Activated CD4-positive, alpha-beta memory T cell treated with anti-CD3 and anti-CD28 coated beads, Interleukin-2, amount 10 ng/mL, durations not matched to agents 7 days and 5 days (primary cell): ENCODE data around the gene ZNF3. TPM values are rescaled to one million over a fixed set of nuclear protein-coding genes. Genes with fewer than 3 reads are reported as not detected.

ENCODE experiments used
- CTCF ChIA-PET: fragments of 350-600 bp; sonication (Branson Sonifier 250); formaldehyde crosslinking; loops from one replicate; lab custom pipeline; 2021; ENCODE audit warnings: antibody characterized with exemption, inconsistent platforms; lab: Charles Lee
- POLR2A ChIA-PET: fragments of 350-600 bp; sonication (Branson Sonifier 250); formaldehyde crosslinking; loops from one replicate; lab custom pipeline; 2021; ENCODE audit warnings: antibody characterized with exemption; lab: Charles Lee
- DNase-seq: peaks from one replicate; pipeline ENCODE4 v3.0.0-alpha.2; 2020
- H3K27ac Mint-ChIP-seq: one replicate; pipeline ENCODE4 v1.8.0; 2021; ENCODE audit warnings: mild to moderate bottlenecking, mixed read lengths
- H3K27me3 Mint-ChIP-seq: one replicate; pipeline ENCODE4 v1.8.0; 2021; ENCODE audit warnings: mixed read lengths
- H3K36me3 Mint-ChIP-seq: one replicate; pipeline ENCODE4 v1.8.0; 2021; ENCODE audit warnings: low read depth, mixed read lengths
- H3K4me1 Mint-ChIP-seq: one replicate; pipeline ENCODE4 v1.8.0; 2021; ENCODE audit warnings: mixed read lengths
- H3K4me3 Mint-ChIP-seq: one replicate; pipeline ENCODE4 v1.8.0; 2021; ENCODE audit warnings: mild to moderate bottlenecking, mixed read lengths
- H3K9me3 Mint-ChIP-seq: one replicate; pipeline ENCODE4 v1.8.0; 2021; ENCODE audit warnings: mixed read lengths
- total RNA-seq, 2 experiments: library from RNA; stranded (reverse); gene quantifications; one replicate each; pipeline ENCODE4 v1.2.3, GENCODE V29; 2021

The ZNF3 gene
- total RNA-seq, 2 experiments from 2014 or later = 21.1 to 22.1 TPM

DNA sequence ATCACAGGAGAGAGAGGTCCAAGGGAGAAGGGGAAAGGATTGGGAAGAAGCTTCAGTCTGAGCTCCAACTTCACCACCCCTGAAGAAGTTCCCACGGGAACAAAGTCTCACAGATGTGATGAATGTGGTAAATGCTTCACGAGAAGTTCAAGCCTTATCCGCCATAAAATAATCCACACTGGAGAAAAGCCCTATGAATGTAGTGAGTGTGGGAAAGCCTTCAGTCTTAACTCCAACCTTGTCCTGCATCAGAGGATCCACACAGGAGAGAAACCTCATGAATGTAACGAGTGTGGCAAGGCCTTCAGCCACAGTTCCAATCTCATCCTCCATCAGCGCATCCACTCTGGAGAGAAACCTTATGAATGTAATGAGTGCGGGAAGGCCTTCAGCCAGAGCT is 48.0 kb downstream of the ZNF3 start:
- Mint-ChIP-seq H3K4me1 (no peaks in the 10 kb centered on the region), H3K36me3 (peaks cover 69% of the 10 kb centered on the region), H3K4me3 (no peak overlapping the region), H3K27ac (no peak overlapping the region), H3K9me3 (no peaks in the 10 kb centered on the region), H3K27me3 (no peaks in the 10 kb centered on the region)
- ChIA-PET CTCF (no interaction called here), POLR2A (no interaction called here)
- no peak for DNase-seq

DNA sequence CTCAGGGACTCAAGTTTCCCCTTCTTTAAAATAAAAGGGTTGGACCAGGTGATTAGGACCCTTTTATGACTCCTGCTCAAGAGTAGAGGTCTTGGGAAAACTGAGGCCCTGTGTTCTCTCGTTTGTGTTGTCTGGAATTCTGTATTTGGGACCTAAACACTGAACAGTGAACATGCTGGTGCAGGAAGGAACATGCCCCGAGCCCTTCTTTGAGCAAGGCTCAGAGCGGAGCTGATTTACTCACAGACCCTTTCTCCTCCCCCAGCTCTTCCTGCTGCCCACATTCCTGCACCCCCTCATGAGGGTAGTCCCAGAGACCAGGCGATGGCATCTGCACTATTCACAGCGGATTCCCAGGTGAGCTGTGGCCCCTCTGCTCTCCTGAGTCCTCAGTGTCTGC is 51.9 kb downstream of the ZNF3 start:
- Mint-ChIP-seq H3K9me3 (no peaks in the 10 kb centered on the region), H3K36me3 (peaks cover 61% of the 10 kb centered on the region), H3K27me3 (no peaks in the 10 kb centered on the region), H3K4me1 (peaks cover 14% of the 10 kb centered on the region), H3K4me3 (no peak overlapping the region), H3K27ac (no peak overlapping the region)
- no peak for DNase-seq
- CTCF ChIA-PET = interaction anchor here (0.8 kb wide), 1 partner anchor 15 kb away, joined by 3 read pairs; the partner anchor contains the start of gene ZKSCAN1
- POLR2A ChIA-PET = interaction anchor here (0.8 to 1.6 kb wide), 2 partner anchors 13 to 15 kb away, joined by 4 to 7 read pairs; partner anchors contain the start of gene ZKSCAN1

DNA sequence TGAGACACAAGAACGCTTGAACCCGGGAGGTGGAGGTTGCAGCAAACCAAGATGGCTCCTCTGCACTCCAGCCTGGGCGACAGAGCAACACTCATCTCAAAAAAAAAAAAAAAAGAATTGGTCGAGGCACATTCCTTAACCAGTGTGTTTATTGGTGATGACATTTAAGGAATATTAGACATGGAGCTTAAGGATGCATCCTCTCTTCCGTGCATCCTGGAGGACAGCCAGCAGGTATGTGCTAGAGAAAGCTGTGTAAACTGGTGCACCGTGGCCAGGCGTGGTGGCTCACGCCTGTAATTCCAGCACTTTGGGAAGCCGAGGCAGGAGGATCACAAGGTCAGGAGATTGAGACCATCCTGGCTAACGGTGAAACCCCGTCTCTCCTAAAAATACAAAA is 54.3 kb downstream of the ZNF3 start:
- Mint-ChIP-seq H3K27me3 (no peaks in the 10 kb centered on the region), H3K4me1 (peaks cover 18% of the 10 kb centered on the region), H3K4me3 (no peak overlapping the region), H3K36me3 (peaks cover 63% of the 10 kb centered on the region), H3K9me3 (no peaks in the 10 kb centered on the region), H3K27ac (no peak overlapping the region)
- DNase-seq = no peak
- ChIA-PET POLR2A (interaction anchor here (1.7 kb wide), 1 partner anchor 11 kb away, joined by 13 read pairs; the partner anchor contains the start of gene ZKSCAN1), CTCF (interaction anchor here (1.0 to 1.2 kb wide), 4 partner anchors 11 to 106 kb away, joined by 3 to 5 read pairs (median 3); partner anchors contain the start of gene ZKSCAN1)

DNA sequence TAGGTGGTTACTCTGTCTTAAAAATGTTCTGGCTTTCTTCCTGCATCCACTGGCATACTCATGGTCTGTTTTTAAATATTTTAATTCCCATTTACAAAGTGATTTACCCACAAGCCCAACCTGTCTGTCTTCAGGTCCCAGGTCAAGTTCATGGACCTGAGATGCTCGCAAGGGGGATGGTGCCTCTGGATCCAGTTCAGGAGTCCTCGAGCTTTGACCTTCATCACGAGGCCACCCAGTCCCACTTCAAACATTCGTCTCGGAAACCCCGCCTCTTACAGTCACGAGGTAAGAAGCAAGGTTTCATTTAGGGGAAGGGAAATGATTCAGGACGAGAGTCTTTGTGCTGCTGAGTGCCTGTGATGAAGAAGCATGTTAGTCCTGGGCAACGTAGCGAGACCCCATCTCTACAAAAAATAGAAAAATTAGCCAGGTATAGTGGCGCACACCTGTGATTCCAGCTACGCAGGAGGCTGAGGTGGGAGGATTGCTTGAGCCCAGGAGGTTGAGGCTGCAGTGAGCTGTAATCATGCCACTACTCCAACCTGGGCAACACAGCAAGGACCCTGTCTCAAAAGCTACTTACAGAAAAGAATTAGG is 57.4 kb downstream of the ZNF3 start:
- Mint-ChIP-seq H3K9me3 (no peaks in the 10 kb centered on the region), H3K36me3 (peaks cover 61% of the 10 kb centered on the region), H3K27ac (no peak overlapping the region), H3K27me3 (no peaks in the 10 kb centered on the region), H3K4me1 (peaks cover 29% of the 10 kb centered on the region), H3K4me3 (no peak overlapping the region)
- ChIA-PET POLR2A (interaction anchor here (1.3 kb wide), 1 partner anchor 8 kb away, joined by 11 read pairs; the partner anchor contains the start of gene ZKSCAN1), CTCF (no interaction called here)
- DNase-seq = no peak

DNA sequence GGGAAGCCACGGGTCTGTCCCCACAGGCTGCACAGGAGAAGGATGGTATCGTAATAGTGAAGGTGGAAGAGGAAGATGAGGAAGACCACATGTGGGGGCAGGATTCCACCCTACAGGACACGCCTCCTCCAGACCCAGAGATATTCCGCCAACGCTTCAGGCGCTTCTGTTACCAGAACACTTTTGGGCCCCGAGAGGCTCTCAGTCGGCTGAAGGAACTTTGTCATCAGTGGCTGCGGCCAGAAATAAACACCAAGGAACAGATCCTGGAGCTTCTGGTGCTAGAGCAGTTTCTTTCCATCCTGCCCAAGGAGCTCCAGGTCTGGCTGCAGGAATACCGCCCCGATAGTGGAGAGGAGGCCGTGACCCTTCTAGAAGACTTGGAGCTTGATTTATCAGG is 58.0 kb downstream of the ZNF3 start:
- H3K27ac Mint-ChIP-seq = no peak overlapping the region
- DNase-seq = no peak
- peaks cover 60% of the 10 kb centered on the region for H3K36me3 Mint-ChIP-seq
- H3K27me3 Mint-ChIP-seq = no peaks in the 10 kb centered on the region
- no peak overlapping the region for H3K4me3 Mint-ChIP-seq
- CTCF ChIA-PET = no interaction called here
- POLR2A ChIA-PET = no interaction called here
- H3K4me1 Mint-ChIP-seq = peaks cover 34% of the 10 kb centered on the region
- no peaks in the 10 kb centered on the region for H3K9me3 Mint-ChIP-seq

DNA sequence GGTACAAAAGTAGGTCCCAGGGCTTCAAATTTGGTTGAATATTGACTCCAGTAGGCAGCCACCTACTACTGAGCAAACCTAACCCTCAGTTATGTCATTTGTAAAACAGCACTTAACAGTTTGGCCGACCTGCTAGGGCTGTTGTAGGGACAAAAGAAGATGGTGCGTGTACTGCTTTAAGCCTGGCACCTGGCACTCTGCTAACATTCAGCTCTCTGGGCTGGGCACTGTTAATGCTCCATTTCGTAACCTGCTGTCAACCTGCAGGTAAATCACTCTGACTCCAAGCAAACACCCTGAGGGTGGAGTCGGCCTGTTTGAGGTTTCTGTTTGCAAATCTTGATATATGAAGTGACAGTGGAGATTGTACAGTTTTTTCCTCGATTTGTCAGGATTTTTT is 58.9 kb downstream of the ZNF3 start:
- Mint-ChIP-seq H3K4me1 (peaks cover 40% of the 10 kb centered on the region), H3K27ac (no peak overlapping the region)

DNA sequence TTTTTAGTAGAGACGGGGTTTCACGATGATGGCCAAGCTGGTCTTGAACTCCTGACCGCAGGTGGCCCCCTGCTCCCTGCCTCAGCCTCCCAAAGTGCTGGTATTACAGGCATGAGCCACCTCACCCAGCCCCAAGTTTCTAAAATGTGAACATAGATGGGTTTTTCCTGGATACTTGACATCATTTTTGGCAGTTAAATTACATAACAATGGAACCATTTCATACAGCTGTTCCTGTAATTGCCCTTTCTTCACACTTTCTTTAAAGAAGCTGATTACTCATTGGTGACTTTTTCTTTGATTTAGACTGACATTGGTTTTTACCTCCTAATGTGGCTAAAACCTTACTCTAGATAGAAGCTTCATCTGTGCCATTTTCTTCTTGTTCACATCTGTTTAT is 60.2 kb downstream of the ZNF3 start:
- Mint-ChIP-seq H3K4me1 (peaks cover 51% of the 10 kb centered on the region), H3K9me3 (no peaks in the 10 kb centered on the region), H3K27me3 (no peaks in the 10 kb centered on the region), H3K4me3 (no peak overlapping the region), H3K27ac (no peak overlapping the region), H3K36me3 (peaks cover 55% of the 10 kb centered on the region)
- ChIA-PET POLR2A (interaction anchor here (1.2 to 1.8 kb wide), 2 partner anchors 67 to 80 kb away, joined by 3 to 11 read pairs; partner anchors contain the start of genes AP4M1 and MCM7), CTCF (interaction anchor here (0.6 to 1.9 kb wide), 5 partner anchors 26 to 578 kb away, joined by 3 to 8 read pairs (median 3); no protein-coding TSS in a partner anchor)
- DNase-seq = no peak

More for the DNA sequence above, 58.9 kb downstream of the ZNF3 start:
- POLR2A ChIA-PET = interaction anchor here (1.2 kb wide), 1 partner anchor 65 kb away, joined by 3 read pairs; no protein-coding TSS in a partner anchor
- Mint-ChIP-seq H3K36me3 (peaks cover 56% of the 10 kb centered on the region), H3K27me3 (no peaks in the 10 kb centered on the region), H3K9me3 (no peaks in the 10 kb centered on the region), H3K4me3 (no peak overlapping the region)
- CTCF ChIA-PET = interaction anchor here (1.0 to 1.9 kb wide), 2 partner anchors 31 to 32 kb away, joined by 5 read pairs; no protein-coding TSS in a partner anchor
- no peak for DNase-seq

Other genes starting within 250 kb of the ZNF3 start
- gene OR2AE1, start 204.7 kb downstream of the ZNF3 start, total RNA-seq = not detected
- gene TRIM4, start 162.2 kb downstream of the ZNF3 start, total RNA-seq = 10 to 100 TPM; 28.9 to 29.5 TPM
- not detected for gene GJC3, start 152.1 kb downstream of the ZNF3 start, total RNA-seq
- not detected for gene AZGP1, start 105.7 kb downstream of the ZNF3 start, total RNA-seq
- 10 to 100 TPM; 63.1 to 65.5 TPM for gene ZKSCAN1, start 66.1 kb downstream of the ZNF3 start, total RNA-seq
- 1 to 10 TPM; 6.9 TPM for gene ZSCAN21, start 31.9 kb downstream of the ZNF3 start, total RNA-seq
- gene COPS6, start 7.2 kb upstream of the ZNF3 start, total RNA-seq = 10 to 100 TPM; 81.7 to 86.3 TPM
- 100 to 1,000 TPM; 266 to 273 TPM for gene MCM7, start 19.7 kb upstream of the ZNF3 start, total RNA-seq
- gene AP4M1, start 19.9 kb upstream of the ZNF3 start, total RNA-seq = 10 to 100 TPM; 10.6 to 15.2 TPM
- 10 to 100 TPM; 54.6 to 56.5 TPM for gene TAF6, start 37.6 kb upstream of the ZNF3 start, total RNA-seq
- gene CNPY4, start 37.9 kb upstream of the ZNF3 start, total RNA-seq = 10 to 100 TPM; 31.3 to 32.5 TPM
- gene MBLAC1, start 45.2 kb upstream of the ZNF3 start, total RNA-seq = 1 to 10 TPM; 3.4 to 4.1 TPM
- gene LAMTOR4, start 67.2 kb upstream of the ZNF3 start, total RNA-seq = 100 to 1,000 TPM; 164 to 167 TPM
- 10 to 100 TPM; 37.8 to 41.2 TPM for gene TRAPPC14, start 77.0 kb upstream of the ZNF3 start, total RNA-seq
- 1 to 10 TPM; 2.4 to 2.7 TPM for gene GAL3ST4, start 86.9 kb upstream of the ZNF3 start, total RNA-seq
- gene GPC2, start 95.7 kb upstream of the ZNF3 start, total RNA-seq = 1 to 10 TPM; 3.8 to 4.8 TPM
- gene STAG3, start 96.2 kb upstream of the ZNF3 start, total RNA-seq = 10 to 100 TPM; 12.9 to 13.1 TPM
- gene PVRIG, start 138.2 kb upstream of the ZNF3 start, total RNA-seq = 10 to 100 TPM; 70.5 to 71.8 TPM
- not detected for gene SPDYE3, start 226.0 kb upstream of the ZNF3 start, total RNA-seq